ENCODE data around the gene LPP. TPM values are rescaled to one million over a fixed set of nuclear protein-coding genes. Genes with fewer than 3 reads are reported as not detected.

Gene LPP
- total and polyA plus RNA-seq, 9 of the 15 experiments (the other 6 are each of a cell fraction or from before 2014, with no cell fraction given): 0.07 to 0.18 TPM; not detected in 7

GRCh38 chr3:188341501-188341900 lies 187.5 kb downstream of the LPP start:
- FAIRE-seq (no peak), DNase-seq (ENCODE audit: extremely low read depth in 1 of 4, low spot score in 3 of 4) (no peak), ATAC-seq (no peak)
- Histone ChIP-seq H2AFZ (ENCODE audit: low read depth, low read length) (no peak overlapping the region), H3K4me3 (no peak overlapping the region), H3K9me1 (ENCODE audit: control insufficient read depth, insufficient read depth, low read length) (no peaks in the 10 kb centered on the region), H3K27me3 (ENCODE audit: control insufficient read depth in 2 of 2, insufficient read depth in 2 of 2, low read length in 2 of 2) (no peaks in the 10 kb centered on the region), H3K79me2 (ENCODE audit: control insufficient read depth, insufficient read depth, low read length) (no peaks in the 10 kb centered on the region), H3K9ac (ENCODE audit: insufficient read depth in 1 of 2, low read depth in 2 of 2, low read length in 2 of 2) (no peak overlapping the region), H3K4me2 (ENCODE audit: insufficient read depth, low read length) (no peak overlapping the region), H3K4me1 (replicated peaks in 1 of 2; ENCODE audit: control insufficient read depth in 2 of 2, insufficient read depth in 2 of 2, low read length in 2 of 2) (no peaks in the 10 kb centered on the region), H3K36me3 (ENCODE audit: control insufficient read depth, insufficient read depth, low read length) (no peaks in the 10 kb centered on the region), H4K20me1 (replicated peaks; ENCODE audit: control insufficient read depth, insufficient read depth, low read length) (no peaks in the 10 kb centered on the region), H3K9me3 (replicated peaks; ENCODE audit: control insufficient read depth, insufficient read depth, low read depth, low read length) (no peaks in the 10 kb centered on the region), H3K27ac (ENCODE audit: extremely low read depth, low read depth, low read length) (no peak overlapping the region)
- BruUV-seq (replicated peaks): no TSS peak
- ChIA-PET POLR2A (no interaction called here), CTCF (ENCODE audit: low intra/inter-chr PET ratio) (interaction anchor here (0.6 kb wide), 1 partner anchor 1482 kb away, joined by 3 read pairs; no protein-coding TSS in a partner anchor)
- 0% methylated on average over 2 of the region's 2 CpGs for WGBS (ENCODE audit: insufficient coverage, low coverage, missing lambda C conversion rate)
- in situ Hi-C loops (cut with MboI) (no loop called here), intact Hi-C loops (cut with micrococcal nuclease) (no loop called here)
- TF ChIP-seq KDM4B (IDR thresholded peaks at IDR 0.05; ENCODE audit: borderline replicate concordance in 2 of 2, low read depth in 1 of 2) (no peak), STAT5A (IDR thresholded peaks at IDR 0.05; ENCODE audit: borderline replicate concordance, low read length) (no peak)

GRCh38 chr3:188342991-188343732 lies 189.2 kb downstream of the LPP start:
- no peak overlapping the region for H3K4me2 ChIP-seq (ENCODE audit: insufficient read depth, low read length)
- H3K27me3 ChIP-seq (ENCODE audit: control insufficient read depth in 2 of 2, insufficient read depth in 2 of 2, low read length in 2 of 2): no peaks in the 10 kb centered on the region
- POLR2A ChIA-PET: no interaction called here
- in situ Hi-C loops (cut with MboI): no loop called here
- FAIRE-seq (no peak), DNase-seq (ENCODE audit: extremely low read depth in 1 of 4, low spot score in 3 of 4) (no peak), ATAC-seq (no peak)
- no peaks in the 10 kb centered on the region for H3K36me3 ChIP-seq (ENCODE audit: control insufficient read depth, insufficient read depth, low read length)
- H3K9me3 ChIP-seq (replicated peaks; ENCODE audit: control insufficient read depth, insufficient read depth, low read depth, low read length): no peaks in the 10 kb centered on the region
- no peaks in the 10 kb centered on the region for H3K4me1 ChIP-seq (replicated peaks in 1 of 2; ENCODE audit: control insufficient read depth in 2 of 2, insufficient read depth in 2 of 2, low read length in 2 of 2)
- no peaks in the 10 kb centered on the region for H3K9me1 ChIP-seq (ENCODE audit: control insufficient read depth, insufficient read depth, low read length)
- H4K20me1 ChIP-seq (replicated peaks; ENCODE audit: control insufficient read depth, insufficient read depth, low read length): no peaks in the 10 kb centered on the region
- CTCF ChIA-PET (ENCODE audit: low intra/inter-chr PET ratio): interaction anchor here (0.7 kb wide), 1 partner anchor 595 kb away, joined by 3 read pairs; no protein-coding TSS in a partner anchor
- H3K27ac ChIP-seq (ENCODE audit: extremely low read depth, low read depth, low read length): no peak overlapping the region
- H3K9ac ChIP-seq (ENCODE audit: insufficient read depth in 1 of 2, low read depth in 2 of 2, low read length in 2 of 2): no peak overlapping the region
- no peak overlapping the region for H3K4me3 ChIP-seq
- no TSS peak for BruUV-seq (replicated peaks)
- under 1% methylated on average over 9 of the region's 9 CpGs for WGBS (ENCODE audit: insufficient coverage, low coverage, missing lambda C conversion rate)
- H3K79me2 ChIP-seq (ENCODE audit: control insufficient read depth, insufficient read depth, low read length): no peaks in the 10 kb centered on the region
- intact Hi-C loops (cut with micrococcal nuclease): no loop called here
- H2AFZ ChIP-seq (ENCODE audit: low read depth, low read length): no peak overlapping the region
- TF ChIP-seq TRIM28 (IDR thresholded peaks at IDR 0.05) (no peak), E2F3 (CRISPR knock-in tag; IDR thresholded peaks at IDR 0.05) (no peak), LARP7 (IDR thresholded peaks at IDR 0.05) (no peak), TBP (optimal IDR thresholded peaks at IDR 0.05; ENCODE audit: low read depth, low read length) (no peak), CHD1 (IDR thresholded peaks at IDR 0.05; ENCODE audit: low read length) (no peak), POLR2AphosphoS2 (IDR thresholded peaks at IDR 0.05; ENCODE audit: low read length) (no peak), ZNF282 (CRISPR knock-in tag; IDR thresholded peaks at IDR 0.05) (no peak), JUN (IDR thresholded peaks at IDR 0.05; ENCODE audit: borderline replicate concordance, low read depth, low read length) (no peak), JUN (CRISPR knock-in tag; IDR thresholded peaks at IDR 0.05; ENCODE audit: borderline replicate concordance) (no peak), RBBP5 (IDR thresholded peaks at IDR 0.05; ENCODE audit: borderline replicate concordance, insufficient read depth, low read length, poor library complexity, severe bottlenecking) (no peak), FOS (IDR thresholded peaks at IDR 0.05; ENCODE audit: extremely low read depth, insufficient read length) (no peak), POLR2G (IDR thresholded peaks at IDR 0.05; ENCODE audit: low read depth, low read length) (no peak), MBD2 (IDR thresholded peaks at IDR 0.05; ENCODE audit: borderline replicate concordance, low read depth) (no peak), ZNF695 (CRISPR knock-in tag; IDR thresholded peaks at IDR 0.05) (no peak), ZNF140 (CRISPR knock-in tag; IDR thresholded peaks at IDR 0.05) (no peak), MEF2A (IDR thresholded peaks at IDR 0.05; ENCODE audit: control insufficient read depth, low read depth, low read length) (no peak), ZFP1 (CRISPR knock-in tag; IDR thresholded peaks at IDR 0.05) (no peak)

Measured in K562 (cell line).